Hepatic stellate cell (primary cell): Measurements from ENCODE around the gene C1GALT1.

Source experiments
- DNase-seq: peaks from one replicate; pipeline ENCODE4 v3.0.0; 2011; ENCODE audit warnings: low spot score

The C1GALT1 gene

GRCh38 chr7:7201578-7202374 lies 19.4 kb downstream of the C1GALT1 start:
- DNase-seq, result no peak

GRCh38 chr7:7202375-7202720 lies 20.0 kb downstream of the C1GALT1 start:
- DNase-seq, result no peak

- no peak for DNase-seq
These were observed 21.6 kb downstream of the C1GALT1 start for GRCh38 chr7:7203813-7204575.

GRCh38 chr7:7207876-7208275 lies 25.5 kb downstream of the C1GALT1 start:
- no peak for DNase-seq

GRCh38 chr7:7208520-7208919 lies 26.2 kb downstream of the C1GALT1 start:
- DNase-seq, result no peak

- no peak for DNase-seq
These were observed 27.2 kb downstream of the C1GALT1 start for GRCh38 chr7:7209412-7210050.

GRCh38 chr7:7210475-7211237 lies 28.3 kb downstream of the C1GALT1 start:
- DNase-seq, result no peak

GRCh38 chr7:7212612-7213011 lies 30.3 kb downstream of the C1GALT1 start:
- no peak for DNase-seq

- no peak for DNase-seq
These were observed 32.3 kb downstream of the C1GALT1 start for GRCh38 chr7:7214398-7215347.

- DNase-seq, result no peak
These were observed 33.9 kb downstream of the C1GALT1 start for GRCh38 chr7:7216279-7216678.

GRCh38 chr7:7219216-7219615 lies 36.9 kb downstream of the C1GALT1 start:
- DNase-seq, result no peak

GRCh38 chr7:7220821-7221220 lies 38.5 kb downstream of the C1GALT1 start:
- DNase-seq, result no peak

GRCh38 chr7:7221599-7222038 lies 39.3 kb downstream of the C1GALT1 start:
- peak; percentile 57 for DNase-seq

- no peak for DNase-seq
These were observed 40.9 kb downstream of the C1GALT1 start for GRCh38 chr7:7223250-7223649.

- DNase-seq, result no peak
These were observed 44.1 kb downstream of the C1GALT1 start for GRCh38 chr7:7226407-7226806.

GRCh38 chr7:7228472-7228871 lies 46.1 kb downstream of the C1GALT1 start:
- no peak for DNase-seq

- DNase-seq, result no peak
These were observed 46.6 kb downstream of the C1GALT1 start for GRCh38 chr7:7228967-7229366.

GRCh38 chr7:7231000-7231399 lies 48.7 kb downstream of the C1GALT1 start:
- DNase-seq, result no peak

GRCh38 chr7:7231865-7232264 lies 49.5 kb downstream of the C1GALT1 start:
- DNase-seq, result no peak

- no peak for DNase-seq
These were observed 53.0 kb downstream of the C1GALT1 start for GRCh38 chr7:7235347-7235746.

GRCh38 chr7:7236041-7236440 lies 53.7 kb downstream of the C1GALT1 start:
- no peak for DNase-seq
